HG03060 (cell line): ENCODE results near the gene OR4F29.
"Not testable (repeated sequence)": the region's sequence is repeated elsewhere in the genome, so short reads cannot be mapped to it uniquely, and the experiment has no call there.

Source experiments
- ATAC-seq: cut with Tn5 transposase; IDR thresholded peaks from one replicate; pipeline ENCODE4 v1.9.1; 2021; ENCODE audit warnings: low read depth, moderate number of reproducible peaks; ENCODE audit not compliant: unreplicated experiment

OR4F29 gene

GRCh38 chr1:451578-451977, at the start of gene OR4F29:
Gene OR4F29 (minus strand): TSS chr1:451678. CDS start chr1:451678, 0 bp downstream.
- ATAC-seq, result not testable (repeated sequence)
